Neural progenitor cell (in vitro differentiated cells): ENCODE measurements around the gene TBC1D10A. TPM values are rescaled to one million over a fixed set of nuclear protein-coding genes. Genes with fewer than 3 reads are reported as not detected.

Source experiments
- DNase-seq: peaks from one replicate; pipeline ENCODE4 v3.0.0-alpha.2; 2016; ENCODE audit warnings: low spot score
- H2AFZ ChIP-seq: fragments of 200-600 bp; sonication (generic); replicated peaks from 2 replicates; pipeline ENCODE4 v1.6.1; 2016; ENCODE audit warnings: antibody characterized with exemption
- H3F3A ChIP-seq: fragments of 200-600 bp; sonication (generic); 2 replicates; pipeline ENCODE4 v1.6.1; 2016; ENCODE audit warnings: antibody characterized with exemption, low read depth
- H3K27ac ChIP-seq: fragments of 200-600 bp; sonication (generic); 2 replicates; pipeline ENCODE4 v1.5.1; 2016; ENCODE audit warnings: mild to moderate bottlenecking
- H3K27me3 ChIP-seq: fragments of 200-600 bp; sonication (generic); 2 replicates; pipeline ENCODE4 v1.6.1; 2016; ENCODE audit warnings: mild to moderate bottlenecking, moderate library complexity
- H3K36me3 ChIP-seq: fragments of 200-600 bp; sonication (generic); 2 replicates; pipeline ENCODE4 v1.5.1; 2016
- H3K4me1 ChIP-seq: fragments of 200-600 bp; sonication (generic); 2 replicates; pipeline ENCODE4 v1.6.1; 2016; ENCODE audit warnings: mixed run types
- H3K4me2 ChIP-seq: fragments of 200-600 bp; sonication (generic); 2 replicates; pipeline ENCODE4 v1.6.1; 2016
- H3K4me3 ChIP-seq: fragments of 200-600 bp; sonication (generic); 2 replicates; pipeline ENCODE4 v1.5.1; 2016
- H3K79me2 ChIP-seq: fragments of 200-600 bp; sonication (generic); 2 replicates; pipeline ENCODE4 v1.6.1; 2016; ENCODE audit warnings: low read depth
- H3K9ac ChIP-seq: fragments of 200-600 bp; sonication (generic); 2 replicates; pipeline ENCODE4 v1.6.1; 2016
- H3K9me3 ChIP-seq: fragments of 200-600 bp; sonication (generic); 2 replicates; pipeline ENCODE4 v1.5.1; 2016; ENCODE audit warnings: low read depth
- H4K20me1 ChIP-seq: fragments of 200-600 bp; sonication (generic); 2 replicates; pipeline ENCODE4 v1.6.1; 2016; ENCODE audit warnings: low read depth
- H3K27ac Mint-ChIP-seq: 3 replicates; pipeline ENCODE4 v1.8.0; 2021; ENCODE audit warnings: mixed read lengths
- H3K27me3 Mint-ChIP-seq: 2 replicates; pipeline ENCODE4 v1.8.0; 2022; ENCODE audit warnings: low read depth, mild to moderate bottlenecking, inconsistent platforms, moderate library complexity, mixed read lengths; ENCODE audit not compliant: insufficient read depth
- H3K36me3 Mint-ChIP-seq: 3 replicates; pipeline ENCODE4 v1.8.0; 2021; ENCODE audit warnings: mixed read lengths
- H3K4me1 Mint-ChIP-seq: 3 replicates; pipeline ENCODE4 v1.8.0; 2021; ENCODE audit warnings: mixed read lengths
- H3K4me3 Mint-ChIP-seq: 3 replicates; pipeline ENCODE4 v1.8.0; 2021; ENCODE audit warnings: mild to moderate bottlenecking, moderate library complexity, mixed read lengths
- H3K9me3 Mint-ChIP-seq: 3 replicates; pipeline ENCODE4 v1.8.0; 2020; ENCODE audit warnings: mixed read lengths
- CTCF ChIP-seq: fragments of 200-600 bp; sonication (generic); IDR thresholded peaks from 2 replicates; pipeline ENCODE4 v1.5.1; 2017; ENCODE audit warnings: antibody characterized with exemption, mild to moderate bottlenecking
- EZH2 ChIP-seq: fragments of 200-600 bp; sonication (generic); IDR thresholded peaks from 2 replicates; pipeline ENCODE4 v1.6.1; 2017; ENCODE audit warnings: antibody characterized with exemption, mild to moderate bottlenecking, moderate library complexity
- EZH2phosphoT487 ChIP-seq: fragments of 200-600 bp; sonication (generic); IDR thresholded peaks from 2 replicates; pipeline ENCODE4 v1.6.1; 2017; ENCODE audit warnings: antibody characterized with exemption
- total RNA-seq: library from RNA; depleted of rRNA; stranded (reverse); fragments of >200 nt; gene quantifications from 2 replicates; pipeline ENCODE4 v1.2.3, GENCODE V29; 2015; ENCODE audit warnings: low replicate concordance

TBC1D10A gene
- total RNA-seq, 1 donor from 2014 or later: 6.2 TPM

- H3K4me3 ChIP-seq: no peak overlapping the region
- no peaks in the 10 kb centered on the region for H3K9me3 ChIP-seq
- H4K20me1 ChIP-seq: peaks cover 2% of the 10 kb centered on the region
- no peak overlapping the region for H3K4me2 ChIP-seq
- no peak overlapping the region for H3K9ac ChIP-seq
- no peak overlapping the region for H3K27ac ChIP-seq
- DNase-seq: no peak
- H3K79me2 ChIP-seq: no peaks in the 10 kb centered on the region
- Mint-ChIP-seq H3K9me3 (no peaks in the 10 kb centered on the region), H3K27me3 (no peaks in the 10 kb centered on the region), H3K4me1 (peaks cover 6% of the 10 kb centered on the region), H3K4me3 (no peak overlapping the region), H3K27ac (no peak overlapping the region), H3K36me3 (no peaks in the 10 kb centered on the region)
- peaks cover 6% of the 10 kb centered on the region for H3K4me1 ChIP-seq
- H3K36me3 ChIP-seq: no peaks in the 10 kb centered on the region
- TF ChIP-seq EZH2phosphoT487 (no peak), CTCF (no peak), EZH2 (no peak)
- H2AFZ ChIP-seq: no peak overlapping the region
- H3F3A ChIP-seq: no peaks in the 10 kb centered on the region
- H3K27me3 ChIP-seq: no peaks in the 10 kb centered on the region
Measured at GRCh38 chr22:30304495-30305244, 22.1 kb downstream of the TBC1D10A start.

GRCh38 chr22:30302810-30303138 is 24.0 kb downstream of the TBC1D10A start:
- H3K9ac ChIP-seq: no peak overlapping the region
- H4K20me1 ChIP-seq: peaks cover 2% of the 10 kb centered on the region
- no peaks in the 10 kb centered on the region for H3K79me2 ChIP-seq
- no peaks in the 10 kb centered on the region for H3K27me3 ChIP-seq
- Mint-ChIP-seq H3K27ac (no peak overlapping the region), H3K9me3 (no peaks in the 10 kb centered on the region), H3K4me1 (no peaks in the 10 kb centered on the region), H3K27me3 (no peaks in the 10 kb centered on the region), H3K36me3 (no peaks in the 10 kb centered on the region), H3K4me3 (no peak overlapping the region)
- no peak for DNase-seq
- H3K4me3 ChIP-seq: no peak overlapping the region
- H3K36me3 ChIP-seq: no peaks in the 10 kb centered on the region
- H3K4me2 ChIP-seq: no peak overlapping the region
- no peaks in the 10 kb centered on the region for H3K9me3 ChIP-seq
- H3K4me1 ChIP-seq: peaks cover 6% of the 10 kb centered on the region
- H3F3A ChIP-seq: no peaks in the 10 kb centered on the region
- TF ChIP-seq EZH2phosphoT487 (no peak), EZH2 (no peak), CTCF (no peak)
- H2AFZ ChIP-seq: no peak overlapping the region
- no peak overlapping the region for H3K27ac ChIP-seq

- Mint-ChIP-seq H3K4me1 (no peaks in the 10 kb centered on the region), H3K27ac (no peak overlapping the region), H3K4me3 (no peak overlapping the region), H3K27me3 (no peaks in the 10 kb centered on the region), H3K36me3 (no peaks in the 10 kb centered on the region), H3K9me3 (no peaks in the 10 kb centered on the region)
- Histone ChIP-seq H3K9me3 (no peaks in the 10 kb centered on the region), H3K4me1 (peaks cover 6% of the 10 kb centered on the region), H3K4me3 (no peak overlapping the region), H3F3A (no peaks in the 10 kb centered on the region), H3K27me3 (no peaks in the 10 kb centered on the region), H3K79me2 (no peaks in the 10 kb centered on the region), H3K4me2 (no peak overlapping the region), H3K9ac (peak overlapping the region; percentile 20), H3K27ac (no peak overlapping the region), H2AFZ (no peak overlapping the region), H3K36me3 (no peaks in the 10 kb centered on the region), H4K20me1 (peaks cover 2% of the 10 kb centered on the region)
- no peak for DNase-seq
- TF ChIP-seq CTCF: no peak
- TF ChIP-seq EZH2phosphoT487: no peak
- TF ChIP-seq EZH2: no peak
Measured at GRCh38 chr22:30301995-30302809, 24.5 kb downstream of the TBC1D10A start.
